ENCODE data around the gene ASTN2.

The ASTN2 gene

DNA sequence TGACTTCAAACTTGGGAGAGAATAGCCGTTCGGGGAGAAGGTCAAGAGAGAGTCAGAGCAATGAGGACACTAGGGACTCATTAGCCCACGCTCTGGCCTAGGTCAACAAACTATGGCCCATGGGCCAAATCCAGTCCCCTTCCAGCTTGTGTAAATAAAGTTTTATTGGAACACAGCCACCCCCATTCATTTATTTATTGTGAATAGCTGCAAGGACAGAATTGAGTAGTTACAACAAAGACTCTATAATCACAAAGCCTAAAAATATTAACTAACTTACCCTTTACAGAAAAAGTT, 760.9 kb downstream of the ASTN2 start:
- DNase-seq, result no peak

- no peak for DNase-seq
Observed at GRCh38 chr9:116653348-116654058, 761.4 kb downstream of the ASTN2 start.

GRCh38 chr9:116647515-116647809, 767.4 kb downstream of the ASTN2 start:
- DNase-seq, result no peak

- peak; percentile 57 for DNase-seq
Observed at GRCh38 chr9:116646661-116647514, 768.0 kb downstream of the ASTN2 start.

- peak; percentile 26 for DNase-seq
Observed at GRCh38 chr9:116644091-116644688, 770.7 kb downstream of the ASTN2 start.

- peak; percentile 12 for DNase-seq
Observed at GRCh38 chr9:116643691-116644090, 771.2 kb downstream of the ASTN2 start.

DNA sequence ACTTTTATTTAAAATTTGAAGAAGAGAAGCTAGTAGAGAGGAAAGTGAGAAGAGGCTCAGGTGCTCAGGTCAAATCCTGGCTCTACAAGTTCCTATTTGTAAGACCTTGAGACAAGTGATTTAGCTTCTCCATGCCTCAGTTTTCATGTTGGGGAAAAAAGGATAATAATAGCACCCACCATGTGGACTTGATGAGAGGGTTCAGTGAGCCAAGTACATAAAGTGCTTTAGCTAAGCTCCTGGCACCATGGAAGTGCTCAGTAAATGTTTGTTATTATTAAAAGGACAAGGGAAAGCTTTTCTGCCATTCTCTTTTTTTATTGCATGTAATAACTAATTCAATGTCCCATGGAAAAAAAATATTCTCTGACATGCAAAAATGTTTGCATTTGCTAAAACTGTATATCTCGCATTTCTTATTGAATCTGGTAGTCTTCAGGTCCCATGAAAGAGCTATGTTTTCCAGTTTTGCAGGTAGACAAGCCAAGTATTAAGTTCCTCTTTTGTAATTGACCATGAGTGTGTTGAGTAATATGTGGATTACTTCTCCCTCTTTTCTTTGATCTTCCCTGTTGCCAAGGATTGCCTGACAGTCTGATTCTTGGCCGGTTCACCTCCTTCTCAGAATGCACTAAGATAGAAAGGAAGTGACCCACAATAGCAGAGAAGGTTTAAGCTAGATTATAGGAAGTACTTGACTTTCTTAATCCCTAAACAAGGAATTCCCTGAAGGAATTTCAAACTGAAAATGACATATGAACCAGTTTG, 773.4 kb downstream of the ASTN2 start:
- no peak for DNase-seq

GRCh38 chr9:116639251-116639741, 775.6 kb downstream of the ASTN2 start:
- peak; percentile 81 for DNase-seq

DNA sequence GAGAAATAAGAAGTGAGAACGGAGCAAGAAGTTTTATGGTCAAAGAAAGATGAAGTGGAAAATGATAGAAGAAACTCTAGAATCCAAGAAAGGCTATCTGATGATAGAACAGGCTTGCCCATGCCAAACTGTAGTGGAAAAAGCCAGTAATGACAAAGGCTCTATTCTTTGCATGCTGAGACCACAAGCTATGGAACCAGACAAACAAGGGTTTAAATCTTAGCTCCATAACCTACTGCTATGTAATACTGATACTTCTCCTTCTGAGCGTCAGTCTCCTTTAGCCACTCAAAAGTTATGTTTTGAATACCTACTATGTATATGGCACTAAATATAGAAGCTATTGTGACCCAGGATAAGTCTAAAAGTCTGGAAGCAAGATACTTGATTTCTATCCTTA, 778.9 kb downstream of the ASTN2 start:
- no peak for DNase-seq

GRCh38 chr9:116632990-116633838, 781.6 kb downstream of the ASTN2 start:
- DNase-seq, result peak; percentile 58

DNA sequence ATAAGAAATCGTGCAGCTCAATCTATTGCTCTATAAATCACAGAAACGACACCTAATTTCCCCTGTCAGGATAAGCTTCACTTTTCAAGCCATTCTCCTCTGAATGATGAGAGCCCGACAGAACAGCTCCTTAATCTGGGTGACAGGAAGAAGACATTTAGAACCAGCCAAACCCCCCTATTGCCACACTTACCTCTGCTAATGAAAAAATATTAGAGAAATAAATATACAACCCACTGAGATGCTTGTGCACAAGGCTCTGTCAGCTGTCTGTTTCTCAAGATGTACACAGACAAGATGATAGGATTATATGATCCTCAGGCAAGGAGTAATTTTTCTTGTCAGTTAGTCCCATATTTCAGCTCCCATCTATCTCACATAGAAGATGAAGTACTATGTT, 785.2 kb downstream of the ASTN2 start:
- no peak for DNase-seq

DNA sequence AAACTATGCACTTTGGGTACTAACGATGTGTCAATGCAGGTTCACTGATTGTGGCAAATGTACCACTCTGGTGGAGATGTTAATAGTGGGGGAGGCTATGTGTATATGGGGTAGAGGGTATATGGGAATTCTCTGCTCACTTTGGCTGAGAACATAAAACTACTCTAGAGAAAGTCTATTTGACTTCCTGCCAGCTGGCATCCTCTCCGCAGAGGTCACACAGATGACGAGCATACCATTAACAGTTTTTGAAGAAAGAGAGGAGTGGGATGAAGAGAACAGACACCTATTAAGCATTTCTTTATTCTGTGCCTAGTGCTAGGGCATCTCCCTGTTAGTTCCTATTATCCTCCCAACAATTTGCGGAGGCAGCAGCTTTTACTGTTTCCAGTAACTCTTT, 786.1 kb downstream of the ASTN2 start:
- peak; percentile 31 for DNase-seq

- DNase-seq, result no peak
Observed at GRCh38 chr9:116627433-116627832, 787.4 kb downstream of the ASTN2 start.

- DNase-seq, result no peak
Observed at GRCh38 chr9:116626762-116627161, 788.1 kb downstream of the ASTN2 start.

DNA sequence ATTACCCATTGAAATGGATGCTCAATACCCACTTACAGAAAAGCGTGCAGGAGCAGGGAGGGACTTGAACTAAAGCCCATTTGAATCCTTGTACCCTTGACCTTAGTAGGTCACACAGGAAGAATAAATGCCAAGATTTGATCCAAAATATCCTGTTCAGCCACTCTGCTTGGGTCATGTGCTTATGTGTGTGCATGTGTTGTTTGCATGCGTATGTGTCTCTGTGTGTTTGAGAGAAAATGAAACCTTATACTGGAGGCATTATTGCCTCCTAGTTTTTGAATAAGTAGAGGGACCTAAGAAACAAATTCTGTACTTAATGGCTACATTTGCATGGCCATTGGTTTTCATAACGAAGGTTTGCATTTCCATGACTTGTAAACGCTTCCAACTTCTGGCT, 791.1 kb downstream of the ASTN2 start:
- no peak for DNase-seq

DNA sequence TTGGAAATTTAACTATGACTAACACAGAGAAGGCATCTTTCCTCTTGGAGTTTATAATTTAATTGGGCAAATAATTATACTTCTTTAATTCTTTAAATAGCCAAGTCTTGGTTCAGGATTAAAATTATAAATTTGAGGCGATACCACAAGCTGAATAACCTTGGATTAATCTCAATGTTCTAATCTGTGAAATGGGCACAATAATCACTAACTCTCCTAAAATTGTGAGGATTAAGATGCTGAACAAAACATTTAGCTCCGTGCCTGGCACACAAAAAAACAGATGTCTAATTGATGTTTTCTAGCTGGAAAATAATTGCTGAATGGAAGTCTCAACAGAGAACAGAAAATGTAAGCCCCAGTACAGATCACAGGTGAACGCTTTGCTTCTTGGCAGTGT, 797.5 kb downstream of the ASTN2 start:
- DNase-seq, result no peak

- no peak for DNase-seq
Observed at GRCh38 chr9:116616304-116616914, 798.4 kb downstream of the ASTN2 start.

DNA sequence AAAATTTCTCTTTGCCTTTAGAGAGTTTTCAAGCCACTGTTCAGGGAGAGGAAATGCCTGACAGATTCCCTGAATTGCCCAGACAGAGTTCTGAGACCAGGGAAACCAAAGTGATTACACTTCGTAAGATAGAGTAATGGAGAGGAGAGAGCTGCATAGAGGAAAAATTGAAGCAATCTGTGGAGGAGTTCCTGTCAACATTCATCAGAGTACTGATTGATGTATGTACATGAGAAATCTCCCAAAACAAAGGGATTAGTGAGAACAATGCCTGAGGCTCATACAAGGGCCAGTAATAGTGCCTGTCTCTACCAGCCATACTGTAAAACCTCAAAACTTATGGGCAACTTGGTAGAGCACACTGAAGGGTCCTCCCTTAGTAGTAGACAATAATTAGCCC, 806.8 kb downstream of the ASTN2 start:
- no peak for DNase-seq

DNA sequence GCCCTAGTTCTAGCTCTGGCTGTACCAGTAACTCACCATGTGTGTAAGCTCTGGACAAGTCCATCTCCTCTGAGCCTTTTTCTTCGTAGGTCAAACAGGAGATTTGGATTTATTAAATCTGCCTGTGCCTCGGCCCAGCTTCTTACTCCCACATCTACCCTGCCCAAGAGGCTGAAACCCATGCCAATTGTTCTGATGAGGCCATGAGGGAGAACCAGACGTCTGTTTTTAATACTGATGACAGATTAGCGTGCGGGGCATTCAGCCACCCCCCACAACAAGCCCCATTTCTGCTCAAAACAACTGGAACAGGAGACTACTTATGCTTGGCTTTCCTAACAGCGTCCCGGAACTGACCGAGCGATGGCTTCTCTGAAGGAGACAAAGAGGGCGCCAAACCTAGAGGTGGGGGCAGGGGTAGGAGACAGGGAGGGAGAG, 808.9 kb downstream of the ASTN2 start:
- DNase-seq, result no peak

DNA sequence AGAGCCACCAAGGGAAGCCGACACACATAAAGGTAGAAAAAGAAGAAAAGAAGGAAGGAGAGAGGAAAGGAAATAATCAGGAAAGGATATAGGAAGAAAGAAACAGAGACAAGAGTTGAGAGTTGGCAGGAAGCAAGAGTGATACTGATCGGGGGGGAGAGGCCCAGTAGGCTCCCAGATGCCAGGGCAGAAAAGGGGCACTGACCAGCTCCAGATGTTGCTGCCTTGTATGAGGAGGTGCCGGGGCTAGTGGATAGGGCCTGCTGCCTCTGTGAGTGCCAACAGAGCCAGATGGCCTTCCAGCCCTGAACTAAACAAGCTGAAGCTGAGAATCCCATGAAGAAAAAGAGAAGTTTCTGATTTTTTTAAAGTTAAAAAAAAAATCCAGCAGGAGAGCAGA, 809.8 kb downstream of the ASTN2 start:
- no peak for DNase-seq

- DNase-seq, result no peak
Observed at GRCh38 chr9:116604251-116604650, 810.6 kb downstream of the ASTN2 start.

Measured in fibroblast of skin of back (primary cell).